Peyer's patch (tissue), 4 donors: ENCODE measurements around the gene EMID1.

Experiments
- POLR2A ChIP-seq, 2 donors: fragments of 450-650 bp; IDR thresholded peaks; one replicate each; pipeline ENCODE4 v1.5.1; 2017; ENCODE audit warnings: antibody characterized with exemption in 2 of 2, mild to moderate bottlenecking in 2 of 2, moderate library complexity in 2 of 2
- TF ChIP-seq, protein P1 (sequence below), 6 experiments: fragments of 450-650 bp in 4 of 6; fragments of 200-600 bp in 2 of 6; sonication (generic) in 1 of 6; IDR thresholded peaks; one replicate each; pipeline ENCODE4 v1.5.1; 2017 to 2019; ENCODE audit warnings: antibody characterized with exemption in 6 of 6, mild to moderate bottlenecking in 3 of 6, moderate library complexity in 1 of 6

DNA sequence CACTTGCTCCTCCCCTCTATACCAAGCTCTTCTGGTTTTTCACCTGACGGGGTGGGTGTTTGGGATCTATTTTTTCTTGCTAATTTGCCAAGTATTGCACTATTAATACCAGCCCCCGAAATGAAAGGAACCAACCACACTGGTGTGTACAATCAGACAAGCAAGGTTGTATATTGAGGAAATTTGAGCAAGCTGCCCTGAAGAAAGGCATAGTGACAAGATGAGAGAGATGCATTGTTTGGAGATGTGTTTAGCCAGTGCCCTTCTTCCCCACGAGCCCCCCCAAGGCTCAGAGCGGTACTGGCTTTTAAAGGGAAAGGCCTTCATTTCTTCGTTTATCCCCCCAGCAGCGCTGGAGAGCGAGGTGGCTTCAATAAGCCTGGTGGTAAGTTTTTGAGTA lies 85.5 kb downstream of the EMID1 start:
- TF ChIP-seq POLR2A (IDR thresholded peaks at IDR 0.05): no peak
- TF ChIP-seq, protein P1, sequence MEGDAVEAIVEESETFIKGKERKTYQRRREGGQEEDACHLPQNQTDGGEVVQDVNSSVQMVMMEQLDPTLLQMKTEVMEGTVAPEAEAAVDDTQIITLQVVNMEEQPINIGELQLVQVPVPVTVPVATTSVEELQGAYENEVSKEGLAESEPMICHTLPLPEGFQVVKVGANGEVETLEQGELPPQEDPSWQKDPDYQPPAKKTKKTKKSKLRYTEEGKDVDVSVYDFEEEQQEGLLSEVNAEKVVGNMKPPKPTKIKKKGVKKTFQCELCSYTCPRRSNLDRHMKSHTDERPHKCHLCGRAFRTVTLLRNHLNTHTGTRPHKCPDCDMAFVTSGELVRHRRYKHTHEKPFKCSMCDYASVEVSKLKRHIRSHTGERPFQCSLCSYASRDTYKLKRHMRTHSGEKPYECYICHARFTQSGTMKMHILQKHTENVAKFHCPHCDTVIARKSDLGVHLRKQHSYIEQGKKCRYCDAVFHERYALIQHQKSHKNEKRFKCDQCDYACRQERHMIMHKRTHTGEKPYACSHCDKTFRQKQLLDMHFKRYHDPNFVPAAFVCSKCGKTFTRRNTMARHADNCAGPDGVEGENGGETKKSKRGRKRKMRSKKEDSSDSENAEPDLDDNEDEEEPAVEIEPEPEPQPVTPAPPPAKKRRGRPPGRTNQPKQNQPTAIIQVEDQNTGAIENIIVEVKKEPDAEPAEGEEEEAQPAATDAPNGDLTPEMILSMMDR (IDR thresholded peaks at IDR 0.05): no peak
